Ishikawa (cell line): ENCODE results near the gene KLHL33.

Experiments used
- CEBPB ChIP-seq: IDR thresholded peaks from 2 replicates; pipeline ENCODE4 v1.6.1; 2012
- EGR1 ChIP-seq: IDR thresholded peaks from 2 replicates; pipeline ENCODE4 v1.6.1; 2012
- EP300 ChIP-seq: IDR thresholded peaks from 2 replicates; pipeline ENCODE4 v1.6.1; 2012; ENCODE audit warnings: borderline replicate concordance
- MAX ChIP-seq: IDR thresholded peaks from 2 replicates; pipeline ENCODE4 v1.6.1; 2012
- RAD21 ChIP-seq: IDR thresholded peaks from 2 replicates; pipeline ENCODE4 v1.6.1; 2012; ENCODE audit warnings: low read depth
- REST ChIP-seq: IDR thresholded peaks from 2 replicates; pipeline ENCODE4 v1.6.1; 2012; ENCODE audit warnings: low read depth, mild to moderate bottlenecking
- TAF1 ChIP-seq: IDR thresholded peaks from 2 replicates; pipeline ENCODE4 v1.6.1; 2012; ENCODE audit warnings: low read depth, mild to moderate bottlenecking
- YY1 ChIP-seq: IDR thresholded peaks from 2 replicates; pipeline ENCODE4 v1.6.1; 2012; ENCODE audit warnings: low read depth

GRCh38 chr14:20422886-20423285 lies 13.1 kb downstream of the KLHL33 start:
- TF ChIP-seq RAD21: no peak
- TF ChIP-seq CEBPB: no peak
- no peak for TF ChIP-seq EGR1
- no peak for TF ChIP-seq REST
- TF ChIP-seq YY1: no peak
- no peak for TF ChIP-seq EP300
- TF ChIP-seq MAX: no peak
- TF ChIP-seq TAF1: no peak
